ENCODE data around the gene RAB4B. TPM values are rescaled to one million over a fixed set of nuclear protein-coding genes. Genes with fewer than 3 reads are reported as not detected.

The RAB4B gene
- total RNA-seq, 1 donor from 2014 or later: 15.2 TPM

GRCh38 chr19:40774916-40775631 is 3.0 kb upstream of the RAB4B start, which contains the start of gene MIA:
Gene MIA (plus strand): TSS chr19:40775521. CDS start chr19:40775543, 22 bp downstream.
- peaks cover 12% of the 10 kb centered on the region for H3K36me3 Mint-ChIP-seq (ENCODE audit: low read depth)
- H3K27ac Mint-ChIP-seq (ENCODE audit: unreplicated experiment): peak within 1 kb of the TSS; percentile 82
- DNase-seq (ENCODE audit: low read depth, low spot score): no peak
- H3K9me3 Mint-ChIP-seq: peaks cover 3% of the 10 kb centered on the region
- peak within 1 kb of the TSS; percentile 76 for H3K4me3 Mint-ChIP-seq
- H3K27me3 Mint-ChIP-seq (ENCODE audit: low read depth): no peaks in the 10 kb centered on the region
- H3K4me1 Mint-ChIP-seq: peaks cover 41% of the 10 kb centered on the region
- no peak for TF ChIP-seq CTCF (conservative IDR thresholded peaks at IDR 0.05)

DNA sequence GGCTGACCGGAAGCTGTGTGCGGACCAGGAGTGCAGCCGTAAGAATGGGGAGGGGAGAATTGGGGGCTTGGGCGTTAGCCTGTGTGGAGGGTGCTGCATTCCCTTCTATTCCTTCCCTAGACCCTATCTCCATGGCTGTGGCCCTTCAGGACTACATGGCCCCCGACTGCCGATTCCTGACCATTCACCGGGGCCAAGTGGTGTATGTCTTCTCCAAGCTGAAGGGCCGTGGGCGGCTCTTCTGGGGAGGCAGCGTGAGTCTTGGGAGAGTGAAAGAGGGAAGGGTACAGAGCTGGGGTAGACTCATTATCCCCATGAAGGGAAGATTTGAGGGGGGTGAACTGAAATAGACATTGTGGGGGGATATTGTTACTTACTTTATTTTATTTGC is 2.4 kb upstream of the RAB4B start:
- H3K27me3 Mint-ChIP-seq (ENCODE audit: low read depth): no peaks in the 10 kb centered on the region
- peak overlapping the region; percentile 76 for H3K4me3 Mint-ChIP-seq
- TF ChIP-seq CTCF (conservative IDR thresholded peaks at IDR 0.05): no peak

GRCh38 chr19:40776364-40776763 is 1.7 kb upstream of the RAB4B start:
- H3K27ac Mint-ChIP-seq (ENCODE audit: unreplicated experiment): no peak overlapping the region
- no peak for TF ChIP-seq CTCF (conservative IDR thresholded peaks at IDR 0.05)
- no peaks in the 10 kb centered on the region for H3K27me3 Mint-ChIP-seq (ENCODE audit: low read depth)
- peaks cover 4% of the 10 kb centered on the region for H3K36me3 Mint-ChIP-seq (ENCODE audit: low read depth)
- H3K4me1 Mint-ChIP-seq: peaks cover 41% of the 10 kb centered on the region
- H3K9me3 Mint-ChIP-seq: no peaks in the 10 kb centered on the region
- H3K4me3 Mint-ChIP-seq: peak overlapping the region; percentile 96
- no peak for DNase-seq (ENCODE audit: low read depth, low spot score)

More for the DNA sequence above, 2.4 kb upstream of the RAB4B start:
- Mint-ChIP-seq H3K4me1 (peaks cover 41% of the 10 kb centered on the region), H3K9me3 (peaks cover 3% of the 10 kb centered on the region), H3K27ac (ENCODE audit: unreplicated experiment) (peak overlapping the region; percentile 82), H3K36me3 (ENCODE audit: low read depth) (peaks cover 10% of the 10 kb centered on the region)
- DNase-seq (ENCODE audit: low read depth, low spot score): no peak

- Mint-ChIP-seq H3K36me3 (ENCODE audit: low read depth) (peaks cover 4% of the 10 kb centered on the region), H3K4me3 (peak overlapping the region; percentile 96)
Measured at GRCh38 chr19:40776932-40777644, 959 bp upstream of the RAB4B start.

DNA sequence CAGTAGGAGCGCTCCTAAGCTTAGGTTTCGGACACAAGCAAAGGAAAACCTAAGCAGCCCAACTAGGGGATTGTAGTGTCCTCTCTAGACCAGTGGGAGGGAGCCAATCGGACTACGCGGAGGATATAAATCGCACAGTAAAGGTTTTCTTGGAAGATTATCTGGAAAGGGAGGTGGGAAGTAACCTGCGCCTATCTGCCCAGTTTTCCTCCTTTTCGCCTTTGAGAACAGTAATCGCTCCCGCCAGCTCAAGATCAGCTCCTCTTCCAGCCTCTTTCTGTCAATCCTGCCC is 456 bp upstream of the RAB4B start:
- H3K4me1 Mint-ChIP-seq: peaks cover 41% of the 10 kb centered on the region
- H3K9me3 Mint-ChIP-seq: no peaks in the 10 kb centered on the region
- no peak for DNase-seq (ENCODE audit: low read depth, low spot score)

More at GRCh38 chr19:40776932-40777644, 959 bp upstream of the RAB4B start:
- no peaks in the 10 kb centered on the region for H3K27me3 Mint-ChIP-seq (ENCODE audit: low read depth)
- peak overlapping the region; percentile 100 for H3K27ac Mint-ChIP-seq (ENCODE audit: unreplicated experiment)
- no peak for TF ChIP-seq CTCF (conservative IDR thresholded peaks at IDR 0.05)
- H3K9me3 Mint-ChIP-seq: no peaks in the 10 kb centered on the region
- DNase-seq (ENCODE audit: low read depth, low spot score): peak; percentile 75
- H3K4me1 Mint-ChIP-seq: peaks cover 41% of the 10 kb centered on the region

More for the DNA sequence above, 456 bp upstream of the RAB4B start:
- Mint-ChIP-seq H3K27me3 (ENCODE audit: low read depth) (no peaks in the 10 kb centered on the region), H3K27ac (ENCODE audit: unreplicated experiment) (peak overlapping the region; percentile 100), H3K36me3 (ENCODE audit: low read depth) (peaks cover 5% of the 10 kb centered on the region), H3K4me3 (peak overlapping the region; percentile 96)
- no peak for TF ChIP-seq CTCF (conservative IDR thresholded peaks at IDR 0.05)
